ENCODE measurements around the gene RICTOR. TPM values are rescaled to one million over a fixed set of nuclear protein-coding genes. Genes with fewer than 3 reads are reported as not detected.

RICTOR gene
- total RNA-seq, 1 donor from 2014 or later: 42.2 TPM

GRCh38 chr5:39114155-39114554 is 40.0 kb upstream of the RICTOR start:
- TF ChIP-seq, protein P1, sequence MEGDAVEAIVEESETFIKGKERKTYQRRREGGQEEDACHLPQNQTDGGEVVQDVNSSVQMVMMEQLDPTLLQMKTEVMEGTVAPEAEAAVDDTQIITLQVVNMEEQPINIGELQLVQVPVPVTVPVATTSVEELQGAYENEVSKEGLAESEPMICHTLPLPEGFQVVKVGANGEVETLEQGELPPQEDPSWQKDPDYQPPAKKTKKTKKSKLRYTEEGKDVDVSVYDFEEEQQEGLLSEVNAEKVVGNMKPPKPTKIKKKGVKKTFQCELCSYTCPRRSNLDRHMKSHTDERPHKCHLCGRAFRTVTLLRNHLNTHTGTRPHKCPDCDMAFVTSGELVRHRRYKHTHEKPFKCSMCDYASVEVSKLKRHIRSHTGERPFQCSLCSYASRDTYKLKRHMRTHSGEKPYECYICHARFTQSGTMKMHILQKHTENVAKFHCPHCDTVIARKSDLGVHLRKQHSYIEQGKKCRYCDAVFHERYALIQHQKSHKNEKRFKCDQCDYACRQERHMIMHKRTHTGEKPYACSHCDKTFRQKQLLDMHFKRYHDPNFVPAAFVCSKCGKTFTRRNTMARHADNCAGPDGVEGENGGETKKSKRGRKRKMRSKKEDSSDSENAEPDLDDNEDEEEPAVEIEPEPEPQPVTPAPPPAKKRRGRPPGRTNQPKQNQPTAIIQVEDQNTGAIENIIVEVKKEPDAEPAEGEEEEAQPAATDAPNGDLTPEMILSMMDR (IDR thresholded peaks at IDR 0.05; ENCODE audit: unreplicated experiment): no peak
- no peak overlapping the region for H3K4me3 Mint-ChIP-seq (ENCODE audit: low read depth)
- no peaks in the 10 kb centered on the region for H3K36me3 Mint-ChIP-seq (ENCODE audit: insufficient read depth)
- no peaks in the 10 kb centered on the region for H3K9me3 Mint-ChIP-seq (ENCODE audit: low read depth)
- peaks cover 10% of the 10 kb centered on the region for H3K4me1 Mint-ChIP-seq (ENCODE audit: low read depth)
- no peak overlapping the region for H3K27ac Mint-ChIP-seq
- H3K27me3 Mint-ChIP-seq: no peaks in the 10 kb centered on the region
- no peak for DNase-seq (ENCODE audit: low spot score, unreplicated experiment)

DNA sequence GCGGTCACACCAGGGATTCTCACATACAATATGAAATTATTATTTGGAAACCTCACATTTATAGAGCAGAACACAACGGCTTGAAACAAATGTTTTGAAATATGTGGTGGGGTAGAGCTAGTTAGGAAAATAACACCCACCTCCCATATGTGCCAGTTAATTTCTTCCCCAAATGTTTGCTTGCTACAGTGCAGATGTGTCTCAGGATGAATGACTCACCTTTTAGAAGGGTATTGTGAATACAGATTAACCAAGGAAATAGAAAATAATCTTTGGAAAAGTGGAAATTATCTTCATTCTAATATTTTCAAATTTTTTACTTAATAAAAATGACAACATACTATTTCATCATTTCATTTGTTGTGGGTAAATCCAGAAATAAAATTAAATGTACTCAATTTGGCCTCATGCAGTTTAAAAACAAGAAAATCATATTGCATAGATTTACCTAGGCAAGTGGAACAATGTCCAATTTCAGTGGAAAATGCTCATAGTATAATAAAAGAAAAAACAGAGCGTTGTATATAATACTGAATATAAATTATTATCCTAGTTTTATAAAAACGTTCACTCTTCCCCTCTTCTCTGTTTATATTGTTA is 39.3 kb upstream of the RICTOR start:
- Mint-ChIP-seq H3K36me3 (ENCODE audit: insufficient read depth) (no peaks in the 10 kb centered on the region), H3K4me1 (ENCODE audit: low read depth) (peaks cover 10% of the 10 kb centered on the region), H3K9me3 (ENCODE audit: low read depth) (no peaks in the 10 kb centered on the region), H3K27me3 (no peaks in the 10 kb centered on the region), H3K4me3 (ENCODE audit: low read depth) (no peak overlapping the region), H3K27ac (no peak overlapping the region)
- no peak for DNase-seq (ENCODE audit: low spot score, unreplicated experiment)
- TF ChIP-seq, protein P1 (IDR thresholded peaks at IDR 0.05; ENCODE audit: unreplicated experiment): no peak

DNA sequence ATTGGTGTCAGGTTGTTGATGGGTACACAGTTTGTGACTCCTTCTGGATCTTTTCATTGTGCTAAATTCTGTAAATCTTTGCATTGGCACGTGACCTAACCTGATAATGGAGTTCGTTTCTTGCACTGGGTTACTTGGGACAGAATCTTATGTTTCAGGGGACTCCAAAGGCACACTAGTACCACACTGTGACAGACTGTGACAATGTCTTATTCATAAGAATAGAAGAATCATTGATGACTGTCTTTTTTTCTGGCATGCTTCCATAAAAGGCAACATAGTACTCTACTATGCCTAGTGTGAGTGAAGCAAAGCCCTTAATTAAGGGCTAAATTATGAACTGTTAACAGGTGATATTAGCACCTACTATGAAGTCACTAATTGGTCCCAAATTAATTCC is 35.4 kb upstream of the RICTOR start:
- H3K27ac Mint-ChIP-seq: no peak overlapping the region
- no peaks in the 10 kb centered on the region for H3K9me3 Mint-ChIP-seq (ENCODE audit: low read depth)
- TF ChIP-seq, protein P1 (IDR thresholded peaks at IDR 0.05; ENCODE audit: unreplicated experiment): no peak
- H3K36me3 Mint-ChIP-seq (ENCODE audit: insufficient read depth): no peaks in the 10 kb centered on the region
- no peak for DNase-seq (ENCODE audit: low spot score, unreplicated experiment)
- no peaks in the 10 kb centered on the region for H3K4me1 Mint-ChIP-seq (ENCODE audit: low read depth)
- no peaks in the 10 kb centered on the region for H3K27me3 Mint-ChIP-seq
- H3K4me3 Mint-ChIP-seq (ENCODE audit: low read depth): no peak overlapping the region

DNA sequence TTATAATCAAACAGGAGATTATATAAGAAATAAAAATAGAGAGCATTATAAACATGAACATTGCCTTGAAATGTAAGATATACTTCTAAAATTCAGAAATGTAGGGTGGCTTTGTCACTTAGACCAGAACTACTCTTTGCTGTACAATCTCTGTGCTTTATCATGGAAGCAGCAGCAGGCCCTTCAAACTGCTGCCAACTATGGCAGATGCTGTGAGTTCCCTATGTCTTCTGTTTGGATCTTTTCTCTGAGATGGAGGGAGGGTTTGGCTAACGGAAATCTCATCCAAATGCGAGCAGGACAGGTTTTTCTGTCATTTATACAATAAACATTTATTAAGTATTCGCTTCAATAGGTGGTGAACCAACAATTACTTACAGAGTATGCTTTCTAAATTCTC is 34.8 kb upstream of the RICTOR start:
- TF ChIP-seq, protein P1 (IDR thresholded peaks at IDR 0.05; ENCODE audit: unreplicated experiment): no peak
- H3K27ac Mint-ChIP-seq: no peak overlapping the region
- H3K36me3 Mint-ChIP-seq (ENCODE audit: insufficient read depth): no peaks in the 10 kb centered on the region
- DNase-seq (ENCODE audit: low spot score, unreplicated experiment): no peak
- H3K27me3 Mint-ChIP-seq: no peaks in the 10 kb centered on the region
- H3K9me3 Mint-ChIP-seq (ENCODE audit: low read depth): no peaks in the 10 kb centered on the region
- H3K4me1 Mint-ChIP-seq (ENCODE audit: low read depth): no peaks in the 10 kb centered on the region
- no peak overlapping the region for H3K4me3 Mint-ChIP-seq (ENCODE audit: low read depth)

DNA sequence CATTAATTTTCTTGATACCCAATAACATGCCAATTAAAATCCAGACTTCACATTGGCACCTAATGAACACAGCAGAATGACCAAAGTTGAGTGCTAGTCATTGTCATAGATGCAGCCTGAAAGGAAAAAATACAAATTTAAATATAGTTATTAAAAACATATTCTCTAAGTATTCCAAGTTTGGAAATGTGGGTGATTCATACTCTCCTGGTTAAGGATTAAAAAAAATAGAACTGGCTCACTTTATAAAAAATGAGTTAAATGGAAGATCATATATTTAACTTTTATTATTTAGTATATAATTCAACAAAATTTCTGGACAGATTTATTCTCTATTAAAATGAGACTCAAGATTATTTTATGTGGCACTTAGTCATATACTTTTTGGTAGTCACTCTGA is 33.2 kb upstream of the RICTOR start:
- no peaks in the 10 kb centered on the region for H3K9me3 Mint-ChIP-seq (ENCODE audit: low read depth)
- DNase-seq (ENCODE audit: low spot score, unreplicated experiment): no peak
- TF ChIP-seq, protein P1 (IDR thresholded peaks at IDR 0.05; ENCODE audit: unreplicated experiment): no peak

More for the DNA sequence above, 33.2 kb upstream of the RICTOR start:
- Mint-ChIP-seq H3K27ac (no peak overlapping the region), H3K36me3 (ENCODE audit: insufficient read depth) (no peaks in the 10 kb centered on the region), H3K27me3 (no peaks in the 10 kb centered on the region), H3K4me3 (ENCODE audit: low read depth) (no peak overlapping the region), H3K4me1 (ENCODE audit: low read depth) (no peaks in the 10 kb centered on the region)

All from progenitor cell of endocrine pancreas (in vitro differentiated cells).